Neural crest cell (in vitro differentiated cells): ENCODE data around the gene HES4. TPM values are rescaled to one million over a fixed set of nuclear protein-coding genes. Genes with fewer than 3 reads are reported as not detected.

Source experiments
- DNase-seq: peaks from one replicate; pipeline ENCODE4 v3.0.0; 2021; ENCODE audit warnings: low read depth, mixed read lengths, low spot score
- H3K27ac Mint-ChIP-seq: one replicate; pipeline ENCODE4 v1.8.0; 2021; ENCODE audit warnings: mild to moderate bottlenecking, mixed read lengths; ENCODE audit not compliant: unreplicated experiment
- H3K27me3 Mint-ChIP-seq: 2 replicates; pipeline ENCODE4 v1.8.0; 2021; ENCODE audit warnings: low read depth, mild to moderate bottlenecking, mixed read lengths
- H3K36me3 Mint-ChIP-seq: 2 replicates; pipeline ENCODE4 v1.8.0; 2021; ENCODE audit warnings: low read depth, mild to moderate bottlenecking, mixed read lengths
- H3K4me1 Mint-ChIP-seq: 2 replicates; pipeline ENCODE4 v1.8.0; 2021; ENCODE audit warnings: mixed read lengths
- H3K4me3 Mint-ChIP-seq: one replicate; pipeline ENCODE4 v1.8.0; 2021; ENCODE audit warnings: mild to moderate bottlenecking, mixed read lengths
- H3K9me3 Mint-ChIP-seq: 2 replicates; pipeline ENCODE4 v1.8.0; 2021; ENCODE audit warnings: mixed read lengths
- CTCF ChIP-seq: fragments of 200-600 bp; sonication (generic); conservative IDR thresholded peaks from 2 replicates; pipeline ENCODE4 v1.5.0; 2021; ENCODE audit warnings: antibody characterized with exemption, mild to moderate bottlenecking
- total RNA-seq: library from RNA; stranded (reverse); gene quantifications from 2 replicates; pipeline ENCODE4 v1.2.1, GENCODE V29; 2021

HES4 gene
- total RNA-seq, 1 donor from 2014 or later = 35.7 TPM

GRCh38 chr1:962381-963300 is 37.3 kb downstream of the HES4 start:
- Mint-ChIP-seq H3K4me1 (peaks cover 9% of the 10 kb centered on the region), H3K9me3 (no peaks in the 10 kb centered on the region), H3K36me3 (no peaks in the 10 kb centered on the region), H3K27ac (no peak overlapping the region), H3K4me3 (peak overlapping the region; percentile 81), H3K27me3 (peaks cover 20% of the 10 kb centered on the region)
- no peak for TF ChIP-seq CTCF
- no peak for DNase-seq

GRCh38 chr1:961132-961669 is 38.7 kb downstream of the HES4 start:
- Mint-ChIP-seq H3K36me3 (no peaks in the 10 kb centered on the region), H3K4me3 (peak overlapping the region; percentile 62), H3K4me1 (peaks cover 13% of the 10 kb centered on the region), H3K27me3 (peaks cover 10% of the 10 kb centered on the region), H3K9me3 (no peaks in the 10 kb centered on the region), H3K27ac (no peak overlapping the region)
- TF ChIP-seq CTCF = no peak
- no peak for DNase-seq

DNA sequence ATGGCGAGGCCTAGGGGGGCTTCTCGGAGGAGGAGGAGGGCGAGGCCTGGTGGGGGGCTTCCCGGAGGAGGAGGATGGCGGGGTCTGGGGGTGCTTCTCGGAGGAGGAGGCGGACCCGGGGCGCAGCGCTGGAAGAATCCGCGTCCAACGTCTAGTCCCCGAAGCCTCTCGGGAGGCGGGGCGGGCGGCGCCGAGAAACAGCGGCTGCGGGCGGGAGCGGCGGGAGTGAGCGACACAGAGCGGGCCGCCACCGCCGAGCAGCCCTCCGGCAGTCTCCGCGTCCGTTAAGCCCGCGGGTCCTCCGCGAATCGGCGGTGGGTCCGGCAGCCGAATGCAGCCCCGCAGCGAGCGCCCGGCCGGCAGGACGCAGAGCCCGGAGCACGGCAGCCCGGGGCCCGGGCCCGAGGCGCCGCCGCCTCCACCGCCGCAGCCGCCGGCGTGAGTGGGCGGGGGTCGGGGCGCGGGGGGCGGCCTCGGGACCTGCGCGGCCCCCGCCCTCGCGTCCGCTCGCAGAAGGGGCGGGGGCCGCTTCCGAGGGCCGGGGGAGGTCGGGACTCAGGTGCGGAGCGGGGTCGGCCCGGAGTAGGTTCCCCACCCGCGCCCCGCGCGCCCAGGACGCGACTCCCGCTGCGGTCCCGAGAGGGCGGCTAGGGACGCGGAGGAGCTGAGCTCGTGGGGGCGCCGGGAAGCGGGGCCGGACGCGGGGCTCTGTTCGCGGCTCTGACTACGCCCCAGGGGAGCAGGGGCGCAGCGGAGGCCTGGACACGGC is 39.4 kb downstream of the HES4 start, which contains the start of gene KLHL17:
Gene KLHL17 (plus strand): TSS at position 222 of the 769 bp plus-strand sequence. CDS start 110 bp downstream, at position 332.
- no peak for TF ChIP-seq CTCF
- Mint-ChIP-seq H3K27me3 (peaks cover 4% of the 10 kb centered on the region), H3K9me3 (no peaks in the 10 kb centered on the region), H3K4me3 (peak within 1 kb of the TSS; percentile 93), H3K36me3 (no peaks in the 10 kb centered on the region), H3K27ac (no peak within 1 kb of the TSS), H3K4me1 (peaks cover 13% of the 10 kb centered on the region)
- peak; percentile 70 for DNase-seq

DNA sequence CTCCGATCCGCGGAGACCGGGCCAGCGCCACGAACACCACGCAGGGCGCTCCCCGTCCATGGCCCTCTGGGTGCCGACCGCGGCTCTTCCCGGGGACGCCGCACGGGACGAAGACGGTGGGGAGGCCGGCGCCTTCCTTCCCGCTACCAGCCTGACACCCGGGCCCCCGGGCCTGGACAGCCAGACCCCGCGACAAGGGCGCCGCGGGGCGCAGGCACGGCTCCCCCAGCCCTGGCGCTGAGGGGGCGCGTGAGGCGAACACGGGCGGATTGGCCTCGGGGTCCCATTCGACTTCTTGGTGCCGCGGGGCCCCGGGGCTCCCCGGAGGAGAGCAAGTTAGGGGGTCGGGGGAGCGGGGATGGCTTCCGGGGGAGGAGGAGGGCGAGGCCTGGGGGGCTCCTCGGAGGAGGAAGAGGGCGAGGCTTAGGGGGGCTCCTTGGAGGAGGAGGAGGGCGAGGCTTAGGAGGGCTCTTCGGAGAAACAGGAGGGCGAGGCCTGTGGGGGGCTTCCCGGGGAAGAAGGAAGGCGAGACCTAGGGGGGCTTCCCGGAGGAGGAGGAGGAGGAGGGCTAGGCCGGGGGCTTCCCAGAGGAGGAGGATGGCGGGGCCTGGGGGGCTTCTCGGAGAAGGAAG is 40.0 kb downstream of the HES4 start:
- DNase-seq = no peak
- TF ChIP-seq CTCF = no peak
- Mint-ChIP-seq H3K36me3 (no peaks in the 10 kb centered on the region), H3K27ac (no peak overlapping the region), H3K27me3 (peaks cover 3% of the 10 kb centered on the region), H3K4me1 (peaks cover 13% of the 10 kb centered on the region), H3K9me3 (no peaks in the 10 kb centered on the region), H3K4me3 (peak overlapping the region; percentile 83)
